Muscle of leg (tissue), 11 donors: ENCODE results near the gene TMEM233. TPM values are rescaled to one million over a fixed set of nuclear protein-coding genes. Genes with fewer than 3 reads are reported as not detected.
A peak's percentile ranks its signal among the peaks of the same experiment; 100 is the strongest.

Experiments used
- DNase-seq: peaks from one replicate; pipeline ENCODE4 v3.0.0; 2013
- H3K27ac ChIP-seq: one replicate; pipeline ENCODE4 v1.5.1; 2013; ENCODE audit warnings: mild to moderate bottlenecking, low read length, control low read depth
- H3K27me3 ChIP-seq: one replicate; pipeline ENCODE4 v1.6.1; 2013; ENCODE audit warnings: low read length; ENCODE audit not compliant: control insufficient read depth, insufficient read depth
- H3K36me3 ChIP-seq: one replicate; pipeline ENCODE4 v1.6.1; 2013; ENCODE audit warnings: low read length; ENCODE audit not compliant: control insufficient read depth, insufficient read depth
- H3K4me1 ChIP-seq: one replicate; pipeline ENCODE4 v1.6.1; 2013; ENCODE audit warnings: low read length; ENCODE audit not compliant: control insufficient read depth, insufficient read depth
- H3K4me3 ChIP-seq: one replicate; pipeline ENCODE4 v1.5.1; 2013; ENCODE audit warnings: low read length, control low read depth
- H3K9me3 ChIP-seq: replicated peaks from 2 replicates; pipeline ENCODE4 v1.6.1; 2013; ENCODE audit warnings: low read depth, low read length; ENCODE audit not compliant: control insufficient read depth
- WGBS: methylation state at CpG from one replicate; pipeline ENCODE4 v1.1.5; 2013; ENCODE audit warnings: missing lambda C conversion rate; ENCODE audit not compliant: insufficient coverage; 5-methylcytosine and 5-hydroxymethylcytosine counted together
- polyA plus RNA-seq, 8 donors: library from polyadenylated mRNA; unstranded; fragments of 120-200 nt; gene quantifications; one replicate each; pipeline versions ENCODE4 v1.2.1 to v1.2.3, GENCODE V29; 2013; ENCODE audit warnings: inconsistent platforms in 1 of 8, low replicate concordance in 1 of 8; ENCODE audit not compliant: insufficient read length in 8 of 8, insufficient read depth in 1 of 8
- total RNA-seq: library from RNA; stranded (reverse); fragments of 120-200 nt; gene quantifications from one replicate; pipeline ENCODE4 v1.2.4, GENCODE V29; 2013

Gene TMEM233
- total and polyA plus RNA-seq, 9 donors: 1.8 to 4.9 (median 2.5) TPM

DNA sequence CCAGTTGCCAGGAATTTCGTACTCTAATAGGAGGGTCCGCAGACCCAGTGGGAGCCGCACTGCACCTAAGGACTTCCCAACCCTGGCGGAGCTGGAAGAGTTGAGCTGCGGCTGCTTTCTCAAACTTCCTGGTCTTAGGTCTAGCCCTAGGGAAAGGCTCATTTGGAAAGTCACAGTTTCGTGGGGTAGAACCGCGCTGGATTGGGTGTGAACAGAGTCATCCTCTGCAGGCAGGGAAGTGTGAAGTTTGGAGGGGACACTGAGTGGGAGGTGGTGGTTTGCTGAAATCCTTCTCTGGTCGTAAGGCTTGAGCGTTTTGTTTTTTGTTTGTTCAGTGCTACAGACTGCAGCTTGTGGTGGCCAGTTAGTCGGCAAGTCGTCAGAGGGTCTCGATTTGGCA lies 93.2 kb downstream of the TMEM233 start:
- Histone ChIP-seq H3K27me3 (no peaks in the 10 kb centered on the region), H3K4me1 (peaks cover 42% of the 10 kb centered on the region), H3K4me3 (no peak overlapping the region), H3K9me3 (no peaks in the 10 kb centered on the region), H3K27ac (peak overlapping the region; percentile 52), H3K36me3 (peaks cover 8% of the 10 kb centered on the region)
- 64% methylated on average over 12 of the region's 13 CpGs for WGBS
- no peak for DNase-seq

DNA sequence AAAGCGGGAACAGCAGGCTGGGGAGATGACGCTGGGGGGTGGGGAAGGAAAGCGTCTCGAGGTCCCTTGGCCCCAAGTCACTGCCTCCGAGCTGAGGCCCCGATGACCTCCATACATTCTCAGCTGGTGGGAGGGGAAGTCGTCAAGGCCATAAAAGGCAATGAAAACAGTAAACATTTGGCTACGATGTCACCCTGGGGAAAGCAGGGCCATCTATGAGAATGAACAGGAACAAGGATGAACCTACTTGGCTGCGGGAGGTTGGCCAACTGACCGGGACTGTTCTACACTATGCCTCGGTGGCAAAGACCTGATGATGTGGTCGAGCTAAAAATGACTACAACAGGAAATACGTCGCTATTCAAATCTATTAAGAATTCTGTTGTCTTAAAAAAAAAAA lies 93.8 kb downstream of the TMEM233 start:
- WGBS: 39% methylated on average over 9 of the region's 14 CpGs
- H3K27ac ChIP-seq: peak overlapping the region; percentile 52
- peaks cover 44% of the 10 kb centered on the region for H3K4me1 ChIP-seq
- peaks cover 4% of the 10 kb centered on the region for H3K36me3 ChIP-seq
- H3K4me3 ChIP-seq: no peak overlapping the region
- peak; percentile 84 for DNase-seq
- H3K9me3 ChIP-seq: no peaks in the 10 kb centered on the region
- no peaks in the 10 kb centered on the region for H3K27me3 ChIP-seq

DNA sequence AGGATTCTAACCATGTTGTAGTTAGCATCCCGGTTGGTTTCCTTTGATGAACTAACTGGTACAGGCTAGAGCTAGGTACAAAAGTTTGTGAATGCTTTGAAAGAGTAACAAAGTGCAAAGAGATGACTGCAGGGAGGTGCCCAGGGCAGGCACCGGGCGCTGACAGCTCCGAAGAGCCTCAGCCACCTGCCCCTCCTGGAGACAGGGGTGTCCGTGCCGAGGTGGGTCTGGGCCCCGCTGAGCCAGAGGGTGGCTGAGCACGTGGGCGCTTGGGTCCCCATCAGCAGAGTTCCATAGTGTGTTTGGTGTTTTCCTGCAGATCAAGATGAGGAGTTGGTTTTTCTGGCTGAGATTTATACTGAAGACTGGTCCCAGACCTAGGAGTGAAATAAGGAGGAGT lies 94.3 kb downstream of the TMEM233 start:
- no peak for DNase-seq
- no peak overlapping the region for H3K4me3 ChIP-seq
- H3K9me3 ChIP-seq: no peaks in the 10 kb centered on the region
- H3K36me3 ChIP-seq: peaks cover 4% of the 10 kb centered on the region
- peaks cover 45% of the 10 kb centered on the region for H3K4me1 ChIP-seq
- H3K27me3 ChIP-seq: no peaks in the 10 kb centered on the region
- peak overlapping the region; percentile 63 for H3K27ac ChIP-seq
- 87% methylated on average over 8 of the region's 9 CpGs for WGBS

DNA sequence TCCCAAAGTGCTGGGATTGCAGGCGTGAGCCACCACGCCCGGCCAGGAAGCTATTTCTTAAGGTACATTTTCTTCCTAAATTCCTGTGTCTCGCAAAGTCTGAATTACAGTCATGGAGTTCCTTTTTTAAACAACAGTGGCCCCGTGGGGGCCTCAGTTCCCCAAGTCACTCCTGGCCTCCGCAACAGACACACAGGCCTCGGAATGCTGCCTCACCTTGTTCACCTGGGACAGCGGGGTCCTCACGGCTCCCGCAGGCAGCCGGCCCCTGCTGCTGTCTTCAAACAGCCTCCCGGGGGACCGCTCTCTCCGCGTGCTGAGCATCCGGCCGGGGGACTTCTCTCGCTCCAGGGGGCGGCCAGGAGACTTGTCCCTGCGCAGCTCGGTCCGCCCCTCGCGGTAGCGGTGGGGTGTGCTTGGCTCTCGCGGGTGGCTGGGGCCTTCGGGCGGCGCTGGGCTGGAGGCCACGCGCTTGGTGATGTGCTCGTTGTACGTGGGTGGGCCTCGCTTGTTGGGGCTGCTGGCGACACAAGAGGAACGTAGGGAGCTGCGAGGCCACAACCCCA lies 96.4 kb downstream of the TMEM233 start:
- Histone ChIP-seq H3K27me3 (no peaks in the 10 kb centered on the region), H3K27ac (no peak overlapping the region)
- WGBS: 96% methylated on average over 35 of the region's 38 CpGs

DNA sequence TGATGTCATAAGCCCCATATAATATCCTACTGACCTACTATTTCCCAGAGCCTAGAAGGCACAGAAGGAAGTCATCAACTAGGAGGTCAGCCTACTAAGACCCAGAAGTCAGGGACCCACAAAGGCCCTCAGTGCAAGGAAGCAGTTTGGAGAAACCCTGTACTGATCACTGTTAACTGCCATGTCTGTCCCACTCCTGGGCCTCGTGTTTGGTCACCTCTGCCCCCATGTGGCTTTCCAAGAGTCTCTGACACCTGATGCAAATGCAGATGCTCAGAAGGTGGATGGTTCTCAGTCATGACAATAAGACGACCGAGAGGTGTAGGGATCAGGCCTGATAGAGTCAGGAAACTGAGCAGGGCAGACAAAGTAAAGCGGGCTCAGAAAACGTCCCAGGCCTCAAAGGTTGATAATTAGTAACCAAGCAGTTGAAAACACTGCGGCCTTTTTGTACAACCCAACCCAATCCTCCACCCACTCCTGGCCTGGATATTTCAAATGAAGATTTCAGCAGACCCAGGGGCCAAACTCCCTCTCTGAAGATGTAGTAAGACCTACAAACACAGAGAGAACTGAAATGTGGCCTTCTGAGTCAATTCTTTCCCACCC lies 97.7 kb downstream of the TMEM233 start:
- H3K9me3 ChIP-seq: no peaks in the 10 kb centered on the region
- no peak overlapping the region for H3K4me3 ChIP-seq
- peaks cover 38% of the 10 kb centered on the region for H3K4me1 ChIP-seq
- H3K36me3 ChIP-seq: peaks cover 4% of the 10 kb centered on the region
- H3K27ac ChIP-seq: no peak overlapping the region
- no peaks in the 10 kb centered on the region for H3K27me3 ChIP-seq
- no peak for DNase-seq
- WGBS: 82% methylated on average over 5 of the region's 6 CpGs

More for the DNA sequence above, 96.4 kb downstream of the TMEM233 start:
- Histone ChIP-seq H3K4me1 (peaks cover 44% of the 10 kb centered on the region), H3K9me3 (no peaks in the 10 kb centered on the region), H3K36me3 (peaks cover 4% of the 10 kb centered on the region), H3K4me3 (no peak overlapping the region)
- DNase-seq: no peak

DNA sequence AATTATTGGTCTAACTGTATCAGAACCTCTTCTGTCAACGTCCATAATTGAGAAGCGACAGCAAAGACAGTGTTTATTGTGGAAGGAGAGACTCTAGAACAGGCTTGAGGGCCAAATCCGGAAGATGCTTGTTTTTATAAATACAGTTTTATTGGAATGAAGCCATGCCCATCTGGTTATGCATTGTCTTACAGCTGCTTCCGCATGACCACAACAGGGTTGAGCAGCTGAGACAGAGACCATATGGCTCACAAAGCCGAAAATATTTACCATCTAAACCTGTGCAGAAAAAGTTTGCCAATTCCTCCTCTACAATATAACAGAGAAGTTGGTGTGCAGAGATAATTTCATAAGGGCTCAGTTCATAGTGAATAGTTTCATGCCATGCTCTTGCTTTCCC lies 98.8 kb downstream of the TMEM233 start:
- 100% methylated on average over 1 of the region's 5 CpGs for WGBS
- Histone ChIP-seq H3K27ac (peak overlapping the region; percentile 43), H3K27me3 (no peaks in the 10 kb centered on the region), H3K36me3 (peaks cover 7% of the 10 kb centered on the region), H3K4me1 (peaks cover 27% of the 10 kb centered on the region), H3K9me3 (no peaks in the 10 kb centered on the region), H3K4me3 (no peak overlapping the region)
- DNase-seq: peak; percentile 75

Other genes with a start within 250 kb of the TMEM233 start
- gene PRKAB1, start 74.4 kb downstream of the TMEM233 start, total RNA-seq: 12.8 TPM
- 10 to 100 TPM; 18.7 to 31.5 (median 22.3) TPM for gene PRKAB1, start 74.4 kb downstream of the TMEM233 start, polyA plus RNA-seq